PC-3 (cell line): ENCODE results near the gene CAMTA1. TPM values are rescaled to one million over a fixed set of nuclear protein-coding genes. Genes with fewer than 3 reads are reported as not detected.

ENCODE experiments used
- ATAC-seq: fragments of 200-7000 bp; cut with Tn5 transposase; 2 replicates; pipeline ENCODE4 v1.9.1; 2020; ENCODE audit warnings: mild to moderate bottlenecking, moderate library complexity
- BruUV-seq: library from RNA; stranded (reverse); fragments of 400-500 nt; replicated peaks from 2 replicates; lab custom pipeline; 2021; lab: Mats Ljungman, UMichigan
- CTCF ChIA-PET: fragments of 300-600 bp; sonication (Branson Sonifier 250); formaldehyde crosslinking; loops from one replicate; lab custom pipeline; 2022; ENCODE audit warnings: antibody characterized with exemption; lab: Charles Lee
- POLR2A ChIA-PET: fragments of 300-600 bp; sonication (Branson Sonifier 250); formaldehyde crosslinking; loops from one replicate; lab custom pipeline; 2022; ENCODE audit warnings: antibody characterized with exemption; ENCODE audit not compliant: unreplicated experiment; lab: Charles Lee
- DNase-seq: peaks from one replicate; pipeline ENCODE4 v3.0.0-alpha.2; 2015
- H2AFZ ChIP-seq: fragments of 300-600 bp; sonication (generic); 2 replicates; pipeline ENCODE4 v1.6.0; 2016; ENCODE audit warnings: antibody characterized with exemption, low read length
- H3F3A ChIP-seq: fragments of 300-600 bp; sonication (generic); one replicate; pipeline ENCODE4 v1.6.0; 2017; ENCODE audit warnings: antibody characterized with exemption, low read length, control low read depth, mild to moderate bottlenecking; ENCODE audit not compliant: unreplicated experiment
- H3K27ac ChIP-seq: fragments of 300-600 bp; sonication (generic); 2 replicates; pipeline ENCODE4 v1.5.1; 2016; ENCODE audit warnings: mild to moderate bottlenecking, low read length
- H3K27me3 ChIP-seq: fragments of 300-600 bp; sonication (generic); 2 replicates; pipeline ENCODE4 v1.6.1; 2016; ENCODE audit warnings: low read length, mixed read lengths
- H3K36me3 ChIP-seq: fragments of 300-600 bp; sonication (generic); 2 replicates; pipeline ENCODE4 v1.6.1; 2016; ENCODE audit warnings: low read depth, mixed run types, low read length, mixed read lengths
- H3K4me1 ChIP-seq: fragments of 300-600 bp; sonication (generic); 2 replicates; pipeline ENCODE4 v1.5.1; 2016; ENCODE audit warnings: low read length; ENCODE audit not compliant: insufficient read depth
- H3K4me2 ChIP-seq: fragments of 300-600 bp; sonication (generic); 2 replicates; pipeline ENCODE4 v1.6.0; 2016; ENCODE audit warnings: low read length
- H3K4me3 ChIP-seq: fragments of 300-600 bp; sonication (generic); 2 replicates; pipeline ENCODE4 v1.5.1; 2016; ENCODE audit warnings: mild to moderate bottlenecking, low read length, mixed read lengths
- H3K79me2 ChIP-seq: fragments of 300-600 bp; sonication (generic); 2 replicates; pipeline ENCODE4 v1.6.1; 2017; ENCODE audit warnings: low read length, mixed read lengths
- H3K9ac ChIP-seq: fragments of 300-600 bp; sonication (generic); 2 replicates; pipeline ENCODE4 v1.6.0; 2016; ENCODE audit warnings: mild to moderate bottlenecking, low read length
- H3K9me2 ChIP-seq: fragments of 300-600 bp; sonication (generic); replicated peaks from 2 replicates; pipeline ENCODE4 v1.6.1; 2016; ENCODE audit warnings: mixed run types, low read length, mixed read lengths
- H3K9me3 ChIP-seq: fragments of 300-600 bp; sonication (generic); 2 replicates; pipeline ENCODE4 v1.6.1; 2016; ENCODE audit warnings: low read length, mixed read lengths
- H4K20me1 ChIP-seq: fragments of 300-600 bp; sonication (generic); 2 replicates; pipeline ENCODE4 v1.6.1; 2016; ENCODE audit warnings: low read length, mixed read lengths
- EZH2 ChIP-seq: fragments of 300-600 bp; sonication (generic); IDR thresholded peaks from one replicate; pipeline ENCODE4 v1.6.1; 2017; ENCODE audit warnings: antibody characterized with exemption, mild to moderate bottlenecking, low read length; ENCODE audit not compliant: unreplicated experiment
- EZH2phosphoT487 ChIP-seq: fragments of 300-600 bp; sonication (generic); IDR thresholded peaks from 2 replicates; pipeline ENCODE4 v1.6.1; 2018; ENCODE audit warnings: mild to moderate bottlenecking, antibody characterized with exemption, low read length, borderline replicate concordance
- intact Hi-C: fragments of 100-400 bp; cut with micrococcal nuclease; formaldehyde crosslinking; loops from 2 replicates; pipeline ENCODE4 v1.9.0; 2023
- total RNA-seq: library from RNA; depleted of rRNA; stranded (reverse); fragments of >200 nt; gene quantifications from 2 replicates; pipeline ENCODE4 v1.2.3, GENCODE V29; 2014
- TF ChIP-seq, protein P1 (sequence below): fragments of 300-600 bp; sonication (generic); conservative IDR thresholded peaks from 2 replicates; pipeline ENCODE4 v1.5.1; 2017; ENCODE audit warnings: antibody characterized with exemption, low read depth, mild to moderate bottlenecking, low read length

Gene CAMTA1
- total RNA-seq, 1 experiment from 2014 or later: 40.8 TPM

GRCh38 chr1:7493711-7494454, 708.6 kb downstream of the CAMTA1 start:
- H3K4me2 ChIP-seq: no peak overlapping the region
- H3K79me2 ChIP-seq: no peaks in the 10 kb centered on the region
- no peak overlapping the region for H3K27ac ChIP-seq
- DNase-seq: no peak
- H2AFZ ChIP-seq: no peak overlapping the region
- POLR2A ChIA-PET: no interaction called here
- H3K9me2 ChIP-seq: no peaks in the 10 kb centered on the region
- 0 out of 2 replicates have a peak, but pooled peaks cover 6% of the 10 kb centered on the region for H3K4me1 ChIP-seq
- no peaks in the 10 kb centered on the region for H3K36me3 ChIP-seq
- CTCF ChIA-PET: interaction anchor here (0.5 kb wide), 1 partner anchor 534 kb away, joined by 3 read pairs; no protein-coding TSS in a partner anchor
- H4K20me1 ChIP-seq: no peaks in the 10 kb centered on the region
- H3K27me3 ChIP-seq: peaks cover 24% of the 10 kb centered on the region
- BruUV-seq: no TSS peak
- H3F3A ChIP-seq: no peaks in the 10 kb centered on the region
- ATAC-seq: no peak
- H3K9me3 ChIP-seq: no peaks in the 10 kb centered on the region
- no peak overlapping the region for H3K4me3 ChIP-seq
- intact Hi-C loops: no loop called here
- TF ChIP-seq, protein P1, sequence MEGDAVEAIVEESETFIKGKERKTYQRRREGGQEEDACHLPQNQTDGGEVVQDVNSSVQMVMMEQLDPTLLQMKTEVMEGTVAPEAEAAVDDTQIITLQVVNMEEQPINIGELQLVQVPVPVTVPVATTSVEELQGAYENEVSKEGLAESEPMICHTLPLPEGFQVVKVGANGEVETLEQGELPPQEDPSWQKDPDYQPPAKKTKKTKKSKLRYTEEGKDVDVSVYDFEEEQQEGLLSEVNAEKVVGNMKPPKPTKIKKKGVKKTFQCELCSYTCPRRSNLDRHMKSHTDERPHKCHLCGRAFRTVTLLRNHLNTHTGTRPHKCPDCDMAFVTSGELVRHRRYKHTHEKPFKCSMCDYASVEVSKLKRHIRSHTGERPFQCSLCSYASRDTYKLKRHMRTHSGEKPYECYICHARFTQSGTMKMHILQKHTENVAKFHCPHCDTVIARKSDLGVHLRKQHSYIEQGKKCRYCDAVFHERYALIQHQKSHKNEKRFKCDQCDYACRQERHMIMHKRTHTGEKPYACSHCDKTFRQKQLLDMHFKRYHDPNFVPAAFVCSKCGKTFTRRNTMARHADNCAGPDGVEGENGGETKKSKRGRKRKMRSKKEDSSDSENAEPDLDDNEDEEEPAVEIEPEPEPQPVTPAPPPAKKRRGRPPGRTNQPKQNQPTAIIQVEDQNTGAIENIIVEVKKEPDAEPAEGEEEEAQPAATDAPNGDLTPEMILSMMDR: no peak
- TF ChIP-seq EZH2phosphoT487 (no peak), EZH2 (no peak)
- H3K9ac ChIP-seq: no peak overlapping the region

GRCh38 chr1:7495962-7496361, 710.7 kb downstream of the CAMTA1 start:
- no peak overlapping the region for H3K4me2 ChIP-seq
- DNase-seq (no peak), ATAC-seq (no peak)
- no peaks in the 10 kb centered on the region for H3K36me3 ChIP-seq
- no peaks in the 10 kb centered on the region for H3F3A ChIP-seq
- intact Hi-C loops: no loop called here
- TF ChIP-seq EZH2 (no peak), EZH2phosphoT487 (no peak)
- TF ChIP-seq, protein P1: no peak
- H3K4me3 ChIP-seq: no peak overlapping the region
- no peaks in the 10 kb centered on the region for H3K9me3 ChIP-seq
- H2AFZ ChIP-seq: no peak overlapping the region
- no TSS peak for BruUV-seq
- CTCF ChIA-PET: no interaction called here
- no peaks in the 10 kb centered on the region for H4K20me1 ChIP-seq
- H3K9me2 ChIP-seq: no peaks in the 10 kb centered on the region
- H3K4me1 ChIP-seq: 0 out of 2 replicates have a peak, but pooled peaks cover 5% of the 10 kb centered on the region
- no peaks in the 10 kb centered on the region for H3K79me2 ChIP-seq
- H3K27me3 ChIP-seq: peaks cover 24% of the 10 kb centered on the region
- POLR2A ChIA-PET: no interaction called here
- H3K9ac ChIP-seq: no peak overlapping the region
- H3K27ac ChIP-seq: no peak overlapping the region

GRCh38 chr1:7497107-7497637, 711.9 kb downstream of the CAMTA1 start:
- Histone ChIP-seq H3K9me2 (no peaks in the 10 kb centered on the region), H3K27ac (no peak overlapping the region), H3F3A (no peaks in the 10 kb centered on the region), H3K79me2 (no peaks in the 10 kb centered on the region), H3K36me3 (no peaks in the 10 kb centered on the region), H4K20me1 (no peaks in the 10 kb centered on the region), H3K9me3 (no peaks in the 10 kb centered on the region), H3K9ac (no peak overlapping the region), H3K4me2 (no peak overlapping the region), H2AFZ (no peak overlapping the region), H3K4me3 (no peak overlapping the region), H3K27me3 (peaks cover 24% of the 10 kb centered on the region), H3K4me1 (no peaks in the 10 kb centered on the region)
- TF ChIP-seq EZH2phosphoT487 (no peak), EZH2 (no peak)
- TF ChIP-seq, protein P1: no peak
- no peak for DNase-seq
- no TSS peak for BruUV-seq
- ChIA-PET CTCF (no interaction called here), POLR2A (no interaction called here)
- no peak for ATAC-seq
- intact Hi-C loops: no loop called here
